ENCODE results near the gene ZNF318. TPM values are rescaled to one million over a fixed set of nuclear protein-coding genes. Genes with fewer than 3 reads are reported as not detected.

The ZNF318 gene
- total and polyA plus RNA-seq, 10 donors = 8.6 to 56.9 (median 33.1) TPM

DNA sequence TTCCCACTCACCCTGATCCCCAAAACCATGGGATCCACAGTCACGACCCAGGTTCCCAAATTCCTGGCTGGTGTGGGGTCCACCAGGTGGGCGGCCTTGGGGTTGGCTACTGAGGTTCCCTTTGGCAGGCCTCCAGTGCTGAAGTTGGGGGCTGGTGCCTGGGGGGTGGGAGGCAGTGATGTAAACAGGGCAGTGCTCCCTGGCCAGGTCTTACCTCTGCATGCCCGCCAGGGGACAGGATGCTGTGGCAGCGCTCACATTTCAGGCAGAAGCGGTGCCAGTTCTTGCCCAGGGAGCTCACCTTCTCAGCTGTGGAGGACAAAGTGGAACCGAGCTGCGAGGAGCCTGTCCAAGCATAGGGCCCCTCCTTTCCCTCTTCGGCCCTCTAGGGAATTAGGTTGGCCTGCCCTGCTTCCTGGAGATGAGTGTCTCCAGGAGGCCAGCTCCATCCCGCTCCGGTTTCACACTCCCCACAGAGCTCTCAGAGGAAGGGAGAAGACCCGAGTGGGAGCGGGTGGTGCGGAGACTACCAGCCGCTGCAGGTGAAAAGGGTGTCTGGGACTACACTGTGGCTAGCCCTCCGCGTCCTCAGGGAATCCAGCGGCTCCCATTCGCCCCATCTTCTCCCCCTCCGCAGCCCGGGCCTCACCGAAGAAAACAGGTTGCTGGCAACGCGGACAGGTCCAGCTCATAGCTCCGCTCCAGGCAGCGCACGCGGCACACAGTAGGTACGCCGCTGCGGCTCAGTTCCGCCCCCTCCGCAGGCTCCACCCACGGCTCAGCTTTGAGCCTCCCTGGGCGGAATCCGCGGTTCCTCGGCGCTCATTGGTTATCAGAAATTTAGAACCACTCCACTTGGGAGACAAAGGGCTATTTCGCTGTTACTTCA, 61.1 kb downstream of the ZNF318 start, which contains the start of gene CRIP3:
TSS of gene CRIP3 (minus strand) at position 726 of the 889 bp plus-strand sequence. CDS start at position 692, 34 bp downstream.
- H3K4me1 ChIP-seq = peaks cover 0 to 59% (median 30%) of the 10 kb centered on the region in 6 donors
- WGBS, 5 donors = 1 to 9% (median 6%) methylated on average over 23 to 39 of the region's 39 CpGs
- no peaks in the 10 kb centered on the region for H3K36me3 ChIP-seq
- H3K9me3 ChIP-seq = no peaks in the 10 kb centered on the region
- peak; percentile 89 for DNase-seq
- peak within 1 kb of the TSS; percentile 12 to 68 (median 30) for H3K4me3 ChIP-seq
- H3K27me3 ChIP-seq (replicated peaks in 1 of 7) = peaks cover 0 to 23% (median 0%) of the 10 kb centered on the region in 7 donors
- peak within 1 kb of the TSS in 2 of 8 donors; percentile 40 for H3K27ac ChIP-seq
- TF ChIP-seq POLR2AphosphoS5 (IDR thresholded peaks at IDR 0.05) = peak in 2 of 3 donors; percentile 39 to 56
- TF ChIP-seq CTCF (IDR thresholded peaks at IDR 0.05 in 8 of 11, conservative IDR thresholded peaks at IDR 0.05 in 3 of 11) = peak in 9 of 11 experiments; percentile 18 to 58 (median 44)
- no peak for TF ChIP-seq POLR2A (IDR thresholded peaks at IDR 0.05)
- intact Hi-C loops (cut with DNase I; ENCODE audit: low total_unique reads) = no loop called here

- intact Hi-C loops (cut with DNase I; ENCODE audit: low total_unique reads) = no loop called here
- peaks cover 0 to 23% (median 0%) of the 10 kb centered on the region in 7 donors for H3K27me3 ChIP-seq (replicated peaks in 1 of 7)
- TF ChIP-seq CTCF (IDR thresholded peaks at IDR 0.05 in 8 of 11, conservative IDR thresholded peaks at IDR 0.05 in 3 of 11) = no peak
- H3K4me3 ChIP-seq = peak overlapping the region in 1 of 8 donors; percentile 68
- no peaks in the 10 kb centered on the region for H3K9me3 ChIP-seq
- peak; percentile 79 for DNase-seq
- no peak overlapping the region for H3K27ac ChIP-seq
- H3K36me3 ChIP-seq = no peaks in the 10 kb centered on the region
- H3K4me1 ChIP-seq = peaks cover 0 to 52% (median 25%) of the 10 kb centered on the region in 6 donors
- WGBS, 5 donors = 84 to 96% (median 87%) methylated on average over 4 to 5 of the region's 5 CpGs
These were observed 61.9 kb downstream of the ZNF318 start for GRCh38 chr6:43307451-43308100.

DNA sequence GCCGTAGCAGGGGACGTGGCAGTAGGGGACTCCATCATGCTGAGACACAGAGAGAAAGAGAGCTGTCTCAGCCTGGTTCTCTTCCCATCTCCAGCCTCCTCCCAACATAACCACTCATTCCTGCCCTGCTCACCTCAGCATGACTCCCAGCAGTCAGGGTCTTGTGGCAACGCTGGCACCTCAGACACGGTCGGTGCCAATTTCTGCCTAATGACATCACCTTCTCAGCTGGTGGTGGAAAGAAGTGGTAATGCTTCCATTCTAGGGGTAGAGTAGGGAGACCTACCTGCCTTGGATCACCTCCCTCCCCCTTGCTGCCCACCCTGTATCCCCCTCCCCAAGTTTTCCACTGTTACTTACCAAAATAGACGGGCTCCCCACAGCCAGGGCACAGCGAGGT, 63.4 kb downstream of the ZNF318 start:
- no peak for DNase-seq
- H3K4me3 ChIP-seq = no peak overlapping the region
- H3K27me3 ChIP-seq (replicated peaks in 1 of 7) = peaks cover 0 to 28% (median 0%) of the 10 kb centered on the region in 7 donors
- no peaks in the 10 kb centered on the region for H3K9me3 ChIP-seq
- TF ChIP-seq POLR2AphosphoS5 (IDR thresholded peaks at IDR 0.05) (no peak), POLR2A (IDR thresholded peaks at IDR 0.05) (no peak), CTCF (IDR thresholded peaks at IDR 0.05 in 8 of 11, conservative IDR thresholded peaks at IDR 0.05 in 3 of 11) (no peak)
- WGBS, 5 donors = 87 to 95% (median 90%) methylated on average over 7 of the region's 7 CpGs
- H3K36me3 ChIP-seq = no peaks in the 10 kb centered on the region
- H3K4me1 ChIP-seq = peaks cover 0 to 37% (median 16%) of the 10 kb centered on the region in 6 donors
- H3K27ac ChIP-seq = no peak overlapping the region
- intact Hi-C loops (cut with DNase I; ENCODE audit: low total_unique reads) = no loop called here

- 85 to 100% (median 90%) methylated on average over 1 to 2 of the region's 2 CpGs for WGBS, 5 donors
- H3K4me3 ChIP-seq = no peak overlapping the region
- TF ChIP-seq CTCF (IDR thresholded peaks at IDR 0.05 in 8 of 11, conservative IDR thresholded peaks at IDR 0.05 in 3 of 11) (no peak), POLR2A (IDR thresholded peaks at IDR 0.05) (no peak), POLR2AphosphoS5 (IDR thresholded peaks at IDR 0.05) (no peak)
- H3K27me3 ChIP-seq (replicated peaks in 1 of 7) = peaks cover 0 to 35% (median 0%) of the 10 kb centered on the region in 7 donors
- H3K27ac ChIP-seq = no peak overlapping the region
- intact Hi-C loops (cut with DNase I; ENCODE audit: low total_unique reads) = no loop called here
- no peak for DNase-seq
- no peaks in the 10 kb centered on the region for H3K9me3 ChIP-seq
- no peaks in the 10 kb centered on the region for H3K36me3 ChIP-seq
- peaks cover 0 to 25% (median 16%) of the 10 kb centered on the region in 6 donors for H3K4me1 ChIP-seq
These were observed 64.6 kb downstream of the ZNF318 start for GRCh38 chr6:43304882-43305281.

Data from spleen (tissue), 11 donors.